GM18507 (cell line): ENCODE data around the gene GRIK2.

Experiments
- DNase-seq: peaks from one replicate; pipeline ENCODE4 v3.0.0; 2011; ENCODE audit warnings: low read depth; ENCODE audit not compliant: insufficient read length; ENCODE audit errors: extremely low spot score
- FAIRE-seq: peaks from 2 replicates; lab custom pipeline; 2011; peaks lifted over from hg19 to GRCh38; lab: Jason Lieb, UNC

The GRIK2 gene

DNA sequence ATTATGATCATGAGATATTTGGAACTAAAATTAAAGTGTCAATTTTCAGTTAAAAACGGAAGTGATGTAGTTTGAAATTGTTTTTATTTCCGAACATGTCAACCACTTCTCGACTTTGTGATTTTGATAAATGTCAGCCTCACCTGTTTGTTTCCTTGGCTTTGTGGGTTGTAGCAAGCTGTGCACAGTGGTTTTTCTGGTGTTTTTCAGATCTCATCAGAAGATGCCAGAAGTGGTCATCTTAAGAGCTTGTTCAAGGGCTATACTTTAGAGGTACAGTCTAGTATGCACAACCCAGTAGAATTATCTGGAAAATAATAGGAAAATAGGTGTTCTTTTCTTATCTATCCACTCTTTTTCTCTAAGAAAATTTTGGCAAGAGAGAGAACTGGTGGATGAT, 134.0 kb downstream of the GRIK2 start:
- FAIRE-seq (no peak), DNase-seq (no peak)

DNA sequence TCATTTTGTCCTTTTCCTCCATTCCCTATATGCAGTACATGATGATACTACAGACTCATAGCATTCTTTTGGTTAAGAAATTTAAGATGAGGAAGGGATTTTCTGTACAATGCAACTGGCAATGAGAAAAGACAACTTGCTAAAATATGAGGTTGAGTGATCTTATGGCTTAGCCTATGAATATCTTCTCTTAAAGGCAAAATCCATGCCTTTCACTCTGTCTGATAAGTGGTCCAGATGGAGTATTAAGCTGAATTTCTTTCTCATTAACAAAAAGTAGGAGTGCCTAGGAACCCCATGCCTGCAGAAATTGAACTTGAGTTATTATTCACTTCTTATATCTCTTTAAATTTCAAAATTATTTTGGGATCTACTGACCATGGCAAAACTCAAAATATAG, 135.3 kb downstream of the GRIK2 start:
- FAIRE-seq (no peak), DNase-seq (no peak)

DNA sequence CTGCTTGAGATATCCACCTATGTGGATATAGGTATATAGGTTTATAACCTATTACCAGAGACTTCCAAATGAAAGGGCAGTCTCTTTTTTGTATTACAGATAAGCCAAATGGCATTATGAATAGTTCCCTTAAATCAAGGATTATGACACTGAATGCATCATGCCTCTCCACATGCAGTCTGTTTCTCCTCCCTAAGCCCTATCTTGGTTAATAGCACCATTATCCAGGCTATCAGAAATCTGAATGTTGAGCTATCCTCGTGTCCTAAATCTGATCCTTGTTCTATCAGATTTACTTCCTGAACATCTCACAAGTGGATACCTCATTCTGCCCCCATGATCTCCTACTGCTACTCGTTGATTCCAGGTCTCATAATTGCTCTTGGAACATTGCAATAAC, 138.0 kb downstream of the GRIK2 start:
- DNase-seq (no peak), FAIRE-seq (no peak)

DNA sequence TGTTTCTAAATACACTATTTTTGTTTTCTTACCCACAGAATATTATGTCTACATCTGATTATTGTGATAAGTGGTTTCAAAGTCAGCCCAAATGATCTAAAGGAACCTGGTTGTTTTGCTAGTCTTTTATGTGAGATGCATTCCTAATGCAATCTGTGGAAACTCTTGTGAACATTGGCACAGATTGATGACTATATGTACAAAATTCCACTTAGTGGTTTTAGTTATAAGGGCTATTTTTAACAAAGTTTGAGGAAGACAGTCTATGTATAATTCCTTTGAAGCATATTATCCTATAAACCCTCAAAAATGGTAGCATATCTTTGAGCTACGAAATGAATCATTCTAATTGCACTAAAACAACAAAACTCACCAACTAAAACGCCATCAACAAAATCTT, 140.9 kb downstream of the GRIK2 start:
- FAIRE-seq, result no peak
- DNase-seq, result no peak

GRCh38 chr6:101534821-101535220, 141.3 kb downstream of the GRIK2 start:
- FAIRE-seq (no peak), DNase-seq (no peak)

DNA sequence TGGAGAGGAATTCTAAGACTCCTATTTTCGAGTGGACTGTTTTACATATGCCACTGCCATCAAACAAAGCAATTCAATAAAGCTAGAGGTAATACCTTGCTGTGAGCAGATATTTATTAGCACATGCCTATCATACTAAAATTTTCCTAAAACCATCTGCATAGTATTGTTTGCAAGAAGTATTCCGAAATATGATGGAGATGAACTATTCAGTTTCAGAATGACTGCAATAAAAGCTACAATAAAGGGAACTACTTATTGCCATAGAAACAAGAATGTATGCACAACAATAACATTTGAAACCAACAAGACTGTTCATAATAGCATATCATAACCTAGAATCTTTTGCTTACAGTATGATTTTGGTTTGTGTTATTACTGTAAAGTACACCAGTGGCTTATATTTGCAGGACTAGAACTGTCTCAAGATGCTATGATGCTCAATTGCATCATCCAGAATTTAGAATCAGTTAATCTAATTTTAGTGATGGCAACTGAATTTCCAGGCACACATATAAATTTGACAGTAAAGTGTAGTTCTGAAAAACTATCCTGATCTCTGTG, 144.3 kb downstream of the GRIK2 start:
- FAIRE-seq, result no peak
- no peak for DNase-seq

DNA sequence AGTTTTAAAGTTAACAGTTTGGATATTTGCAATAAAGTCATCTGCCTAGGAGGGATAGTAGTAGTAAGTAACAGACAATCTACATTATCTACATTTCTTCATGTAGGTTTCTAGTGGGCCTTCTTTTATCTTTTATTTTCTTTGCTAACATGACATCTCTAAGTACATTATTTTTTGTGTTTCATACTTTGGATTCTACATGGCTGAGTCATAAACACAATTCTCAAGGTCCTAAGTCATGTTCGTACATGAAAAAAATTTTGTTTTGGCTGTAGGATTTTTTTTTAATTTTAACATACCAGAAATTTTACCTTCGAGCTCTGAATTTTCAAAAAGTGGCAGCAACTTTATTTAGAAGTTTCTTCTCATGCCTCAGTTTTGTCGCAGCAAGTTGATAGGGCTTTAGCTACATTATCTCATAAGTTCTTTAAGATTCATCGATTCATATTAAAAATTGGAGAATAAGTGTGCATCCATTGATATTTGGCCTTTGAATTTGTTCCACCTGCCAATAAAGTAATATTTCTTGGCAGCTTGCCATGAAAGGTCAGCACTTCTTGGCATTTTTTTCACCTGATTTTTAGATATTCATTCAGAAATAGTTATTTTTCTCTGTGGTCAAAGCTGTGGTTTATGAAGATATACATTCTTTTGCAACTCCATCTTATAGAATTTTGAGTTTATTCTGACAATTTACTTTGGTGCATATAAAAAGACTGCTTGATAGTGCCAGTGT, 146.2 kb downstream of the GRIK2 start:
- DNase-seq (no peak), FAIRE-seq (no peak)

DNA sequence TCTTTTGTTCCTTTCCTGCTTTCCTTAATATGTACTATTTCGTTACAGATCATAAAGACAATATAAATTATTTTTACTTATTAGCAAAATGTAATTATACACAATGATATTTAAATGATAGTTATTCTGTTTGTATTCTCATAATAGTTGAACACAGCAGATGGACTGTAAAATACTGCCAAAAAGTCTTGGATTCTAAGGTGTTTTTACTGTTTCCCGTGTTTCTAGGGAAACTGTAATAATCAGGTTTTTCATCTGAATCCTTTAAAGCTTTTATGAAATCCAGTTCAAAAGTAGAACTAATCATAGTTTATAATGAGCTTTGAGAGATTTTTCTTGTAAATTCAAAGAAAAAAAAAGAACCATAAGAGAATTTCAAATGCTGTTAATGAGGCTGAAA, 148.4 kb downstream of the GRIK2 start:
- FAIRE-seq, result no peak
- DNase-seq, result no peak

- FAIRE-seq, result no peak
Observed at GRCh38 chr6:101543796-101544195, 150.3 kb downstream of the GRIK2 start.

DNA sequence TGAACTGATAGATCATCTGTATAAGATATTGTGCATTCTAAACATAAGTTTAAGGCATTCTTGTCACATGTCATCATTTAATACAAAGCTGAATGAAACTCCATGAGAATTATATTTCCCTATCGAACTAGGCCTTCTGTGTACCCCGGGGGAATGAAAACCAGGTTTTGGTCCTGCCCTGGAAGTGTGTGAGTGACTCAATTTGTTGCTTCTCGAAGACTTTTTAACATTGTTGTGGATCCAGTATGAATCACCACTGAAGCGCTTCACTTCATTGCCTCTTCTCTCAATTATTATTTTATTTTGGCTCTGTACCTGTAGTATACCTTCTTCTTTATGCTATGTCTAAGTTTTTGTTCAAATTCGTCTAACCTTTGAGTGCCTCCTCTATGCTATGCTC, 150.8 kb downstream of the GRIK2 start:
- FAIRE-seq, result no peak
- DNase-seq, result no peak

More at GRCh38 chr6:101543796-101544195, 150.3 kb downstream of the GRIK2 start:
- DNase-seq, result no peak

GRCh38 chr6:101545191-101545590, 151.7 kb downstream of the GRIK2 start:
- FAIRE-seq (no peak), DNase-seq (no peak)

GRCh38 chr6:101550451-101550850, 156.9 kb downstream of the GRIK2 start:
- DNase-seq, result no peak
- FAIRE-seq, result no peak

DNA sequence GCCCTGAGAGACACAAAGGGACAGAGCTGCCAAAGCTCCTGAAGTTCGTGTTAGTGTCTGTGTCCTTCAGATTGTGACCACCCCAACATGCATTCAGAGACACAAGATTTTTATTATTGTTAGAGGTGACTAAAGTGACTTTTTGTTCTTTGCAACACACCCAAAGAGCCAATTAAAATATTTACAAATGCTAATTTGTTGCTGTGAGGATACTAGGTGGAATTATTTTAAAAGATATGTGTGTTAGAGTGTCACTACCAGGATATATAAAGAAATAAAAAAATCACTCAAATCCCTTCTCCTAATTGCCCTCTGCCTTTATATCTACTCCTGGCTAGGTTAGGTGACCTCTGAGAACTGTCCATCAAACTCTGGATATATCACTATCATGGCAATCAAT, 160.7 kb downstream of the GRIK2 start:
- FAIRE-seq, result no peak
- no peak for DNase-seq

DNA sequence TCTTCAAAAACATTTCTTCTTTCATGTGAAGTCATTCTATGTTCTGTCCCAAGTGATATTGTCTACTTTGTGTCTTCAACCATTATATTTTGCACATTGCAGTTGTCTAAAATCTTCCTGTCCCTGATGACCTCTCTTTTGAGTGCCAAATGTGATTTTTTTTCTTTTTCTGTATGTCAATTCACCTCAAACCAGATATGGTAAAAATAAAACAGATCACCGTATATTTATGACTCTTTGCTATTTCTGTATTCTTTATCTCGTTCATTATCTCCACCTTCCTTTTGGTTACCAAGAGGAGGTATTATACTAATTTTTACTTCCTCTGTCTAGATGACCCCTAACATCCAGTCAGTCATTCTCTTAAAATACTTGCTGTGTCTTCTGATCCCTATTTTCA, 165.2 kb downstream of the GRIK2 start:
- DNase-seq (no peak), FAIRE-seq (no peak)

DNA sequence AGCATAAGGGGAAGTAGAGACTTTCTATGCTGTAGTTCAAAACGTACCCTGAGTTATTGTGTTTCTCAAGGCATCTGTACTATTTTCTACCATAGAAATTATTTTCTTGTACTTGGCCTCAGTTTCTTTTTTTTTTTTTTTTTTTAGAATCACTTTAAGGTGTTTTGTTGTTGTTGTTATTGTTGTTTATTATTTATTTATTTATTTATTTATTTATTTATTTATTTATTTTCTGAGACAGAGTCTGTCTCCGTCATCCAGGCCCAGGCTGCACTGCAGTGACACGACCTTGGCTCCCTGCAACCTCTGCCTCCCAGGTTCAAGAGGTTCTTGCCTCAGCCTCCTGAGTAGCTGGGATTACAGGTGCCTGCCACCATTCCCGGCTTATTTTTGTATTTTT, 179.1 kb downstream of the GRIK2 start:
- FAIRE-seq, result no peak
- DNase-seq, result no peak

DNA sequence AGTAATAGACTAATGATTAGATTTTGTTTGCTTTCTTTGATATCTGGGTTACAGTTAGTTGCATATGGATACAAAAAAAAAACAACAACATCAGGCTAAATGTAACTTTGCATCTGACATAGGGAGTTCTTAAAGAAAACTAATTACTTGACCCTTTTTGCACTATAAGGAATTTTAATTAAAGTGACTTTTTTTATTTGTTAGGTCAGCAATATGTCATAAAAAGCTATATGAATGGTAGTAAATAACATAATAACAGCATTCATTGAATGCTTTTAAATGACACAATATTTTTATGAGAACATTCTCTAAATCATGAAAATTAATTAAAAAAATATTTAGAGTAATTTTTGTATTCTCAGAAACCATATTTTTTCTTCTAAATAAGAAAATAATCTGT, 183.6 kb downstream of the GRIK2 start:
- DNase-seq (no peak), FAIRE-seq (no peak)

- no peak for DNase-seq
- FAIRE-seq, result no peak
Observed at GRCh38 chr6:101578306-101578705, 184.8 kb downstream of the GRIK2 start.

DNA sequence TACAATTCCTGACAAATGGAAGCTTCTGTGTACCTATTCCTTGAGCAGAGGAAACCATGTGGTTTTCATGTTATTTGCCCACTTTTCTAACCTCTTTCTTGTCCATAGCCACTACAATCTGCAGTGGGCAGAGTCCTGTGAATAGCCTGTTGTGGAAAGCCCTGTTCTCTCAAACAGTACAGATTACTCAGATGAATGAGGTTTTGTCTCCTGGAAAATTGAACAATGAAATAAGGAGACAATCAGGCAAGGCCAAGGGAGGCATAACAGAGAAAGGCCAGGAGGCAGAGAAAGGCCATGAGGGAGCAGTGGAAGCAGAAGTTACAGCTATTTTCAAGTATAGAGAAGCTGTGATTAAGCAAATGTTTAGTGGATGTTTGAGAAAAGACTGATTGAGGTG, 189.3 kb downstream of the GRIK2 start:
- DNase-seq (no peak), FAIRE-seq (no peak)

GRCh38 chr6:101585501-101585900, 192.0 kb downstream of the GRIK2 start:
- DNase-seq (no peak), FAIRE-seq (no peak)

DNA sequence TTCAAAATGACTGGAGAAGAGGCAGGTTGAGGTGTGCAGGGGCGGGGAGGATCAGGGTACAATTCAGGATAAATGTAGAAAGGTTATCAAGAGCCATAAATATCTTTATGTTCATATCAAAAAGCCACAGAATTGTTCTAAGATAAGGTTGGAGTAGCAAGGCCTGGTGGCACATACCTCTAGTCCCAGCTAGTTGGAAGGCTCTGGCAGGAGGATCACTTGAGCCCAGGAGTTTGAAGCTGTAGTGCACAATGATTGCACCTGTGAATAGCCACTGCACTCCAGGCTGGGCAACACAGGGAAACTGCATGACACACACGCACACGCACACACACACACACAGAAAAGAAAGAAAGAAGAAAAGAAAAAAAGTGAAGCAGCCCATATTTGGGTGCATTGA, 194.8 kb downstream of the GRIK2 start:
- no peak for FAIRE-seq
- DNase-seq, result no peak

DNA sequence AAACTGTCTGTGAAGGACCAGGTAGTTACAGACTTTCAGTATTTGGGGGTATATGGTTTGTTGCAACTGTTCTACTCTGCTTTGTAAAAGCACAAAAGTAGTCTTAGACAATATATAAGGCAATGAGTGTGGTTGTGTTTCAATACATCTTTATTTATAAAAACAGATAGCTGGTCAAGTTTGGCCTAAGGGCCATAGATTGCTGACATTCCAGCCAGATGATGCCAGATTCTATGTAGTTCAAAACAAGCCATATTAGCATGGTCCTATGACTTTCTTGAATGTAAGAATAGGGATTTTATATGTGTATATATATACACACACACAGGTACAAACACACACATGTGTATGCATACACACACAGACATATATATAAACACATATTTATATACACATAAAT, 201.8 kb downstream of the GRIK2 start:
- DNase-seq, result no peak
- FAIRE-seq, result no peak

DNA sequence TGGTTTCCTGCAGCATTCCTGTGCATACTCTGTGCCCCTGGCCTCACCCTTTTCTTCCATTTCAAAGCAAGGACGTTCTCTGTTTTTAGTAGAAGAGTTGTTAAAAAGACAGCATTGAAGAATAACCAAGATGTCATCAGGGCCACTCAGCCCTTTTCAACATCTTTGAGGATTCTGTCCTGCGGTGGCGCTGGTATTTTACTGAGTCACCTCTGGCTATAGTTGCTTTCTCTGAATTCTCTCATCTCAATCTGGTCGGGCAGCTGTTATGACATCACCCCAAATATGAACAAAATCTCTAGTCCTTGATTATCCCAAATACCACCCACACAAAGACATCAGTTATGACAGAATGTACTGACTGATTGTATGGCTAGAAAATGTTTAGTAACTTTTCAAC, 204.2 kb downstream of the GRIK2 start:
- DNase-seq, result no peak
- no peak for FAIRE-seq
